Measurements from ENCODE around the gene ANAPC15. TPM values are rescaled to one million over a fixed set of nuclear protein-coding genes. Genes with fewer than 3 reads are reported as not detected.
A peak's percentile ranks its signal among the peaks of the same experiment; 100 is the strongest.

The ANAPC15 gene
- total RNA-seq, 4 donors from 2014 or later: 5.0 to 27.8 (median 24.9) TPM

- TF ChIP-seq POLR2A (IDR thresholded peaks at IDR 0.05): peak in 1 of 2 donors; percentile 19
- TF ChIP-seq CTCF (IDR thresholded peaks at IDR 0.05): no peak
- intact Hi-C loops (cut with DNase I; ENCODE audit: low total_unique reads): loop anchor here (5.0 kb wide), 1 partner anchor 38 kb away; no protein-coding TSS in a partner anchor
- WGBS, 2 donors: 1 to 2% methylated on average over 37 to 59 of the region's 60 CpGs
- peak; percentile 100 for DNase-seq (ENCODE audit: low spot score in 2 of 2)
- H3K4me3 ChIP-seq (ENCODE audit: low read depth, poor library complexity, severe bottlenecking): peak within 1 kb of the TSS; percentile 54
These were observed 31.9 kb downstream of the ANAPC15 start, which contains the start of the genes LRRC51 and NUMA1 for GRCh38 chr11:72080326-72081183. Gene LRRC51 (plus strand): TSS chr11:72080850. CDS start chr11:72089084, 8,234 bp downstream. Gene NUMA1 (minus strand): TSS chr11:72080542. CDS start chr11:72035943, 44,599 bp downstream.

GRCh38 chr11:72079819-72080325, 32.6 kb downstream of the ANAPC15 start:
- H3K4me3 ChIP-seq (ENCODE audit: low read depth, poor library complexity, severe bottlenecking): peak overlapping the region; percentile 54
- 3 to 5% methylated on average over 16 of the region's 16 CpGs for WGBS, 2 donors
- no peak for TF ChIP-seq POLR2A (IDR thresholded peaks at IDR 0.05)
- TF ChIP-seq CTCF (IDR thresholded peaks at IDR 0.05): no peak
- intact Hi-C loops (cut with DNase I; ENCODE audit: low total_unique reads): loop anchor here (5.0 kb wide), 1 partner anchor 38 kb away; no protein-coding TSS in a partner anchor
- DNase-seq (ENCODE audit: low spot score in 2 of 2): peak in 1 of 2 donors; percentile 89

- intact Hi-C loops (cut with DNase I; ENCODE audit: low total_unique reads): no loop called here
- DNase-seq (ENCODE audit: low spot score in 2 of 2): no peak
- 58 to 59% methylated on average over 6 of the region's 6 CpGs for WGBS, 2 donors
- TF ChIP-seq POLR2A (IDR thresholded peaks at IDR 0.05) (no peak), CTCF (IDR thresholded peaks at IDR 0.05) (no peak)
- H3K4me3 ChIP-seq (ENCODE audit: low read depth, poor library complexity, severe bottlenecking): no peak overlapping the region
These were observed 34.0 kb downstream of the ANAPC15 start for GRCh38 chr11:72078477-72078876.

- no peak for TF ChIP-seq POLR2A (IDR thresholded peaks at IDR 0.05)
- no peak for TF ChIP-seq CTCF (IDR thresholded peaks at IDR 0.05)
- WGBS, 2 donors: 87 to 90% methylated on average over 4 of the region's 4 CpGs
These were observed 36.7 kb downstream of the ANAPC15 start for GRCh38 chr11:72075756-72076155.

GRCh38 chr11:72075109-72075508, 37.4 kb downstream of the ANAPC15 start:
- 84 to 88% methylated on average over 1 of the region's 1 CpG for WGBS, 2 donors
- H3K4me3 ChIP-seq (ENCODE audit: low read depth, poor library complexity, severe bottlenecking): no peak overlapping the region
- no peak for TF ChIP-seq CTCF (IDR thresholded peaks at IDR 0.05)
- no peak for TF ChIP-seq POLR2A (IDR thresholded peaks at IDR 0.05)
- no peak for DNase-seq (ENCODE audit: low spot score in 2 of 2)
- intact Hi-C loops (cut with DNase I; ENCODE audit: low total_unique reads): no loop called here

More at GRCh38 chr11:72075756-72076155, 36.7 kb downstream of the ANAPC15 start:
- H3K4me3 ChIP-seq (ENCODE audit: low read depth, poor library complexity, severe bottlenecking): no peak overlapping the region
- no peak for DNase-seq (ENCODE audit: low spot score in 2 of 2)
- intact Hi-C loops (cut with DNase I; ENCODE audit: low total_unique reads): no loop called here
